WERI-Rb-1 (cell line): ENCODE data around the gene TGM3.

Source experiments
- DNase-seq: peaks from one replicate; pipeline ENCODE4 v3.0.0-alpha.2; 2020
- H3K27ac ChIP-seq: fragments of 250-450 bp; sonication (Bioruptor Pico); 2 replicates; pipeline ENCODE4 v1.5.1; 2020; ENCODE audit warnings: mild to moderate bottlenecking, moderate library complexity
- H3K27me3 ChIP-seq: fragments of 250-450 bp; sonication (Bioruptor Pico); 2 replicates; pipeline ENCODE4 v1.5.1; 2021; ENCODE audit warnings: mild to moderate bottlenecking, low read depth, moderate library complexity; ENCODE audit not compliant: insufficient read depth, severe bottlenecking
- H3K36me3 ChIP-seq: fragments of 250-450 bp; sonication (Bioruptor Pico); 2 replicates; pipeline ENCODE4 v1.5.1; 2020; ENCODE audit warnings: mild to moderate bottlenecking, moderate library complexity
- H3K4me3 ChIP-seq: 2 replicates; pipeline ENCODE4 v1.5.1; 2011; ENCODE audit warnings: low read depth, mild to moderate bottlenecking, control low read depth, low read length
- H3K9me3 ChIP-seq: fragments of 250-450 bp; sonication (Bioruptor Pico); 2 replicates; pipeline ENCODE4 v1.5.1; 2021; ENCODE audit warnings: mild to moderate bottlenecking, moderate library complexity; ENCODE audit not compliant: severe bottlenecking
- CTCF ChIP-seq: IDR thresholded peaks from 2 replicates; pipeline ENCODE4 v1.5.1; 2011; ENCODE audit warnings: low read depth, mild to moderate bottlenecking, control low read depth, inconsistent platforms, low read length

TGM3 gene

GRCh38 chr20:2323051-2323450 is 27.2 kb downstream of the TGM3 start:
- TF ChIP-seq CTCF = no peak
- no peaks in the 10 kb centered on the region for H3K27me3 ChIP-seq
- DNase-seq = no peak
- no peaks in the 10 kb centered on the region for H3K36me3 ChIP-seq
- peaks cover 3% of the 10 kb centered on the region for H3K9me3 ChIP-seq
- H3K4me3 ChIP-seq = no peak overlapping the region
- no peak overlapping the region for H3K27ac ChIP-seq

DNA sequence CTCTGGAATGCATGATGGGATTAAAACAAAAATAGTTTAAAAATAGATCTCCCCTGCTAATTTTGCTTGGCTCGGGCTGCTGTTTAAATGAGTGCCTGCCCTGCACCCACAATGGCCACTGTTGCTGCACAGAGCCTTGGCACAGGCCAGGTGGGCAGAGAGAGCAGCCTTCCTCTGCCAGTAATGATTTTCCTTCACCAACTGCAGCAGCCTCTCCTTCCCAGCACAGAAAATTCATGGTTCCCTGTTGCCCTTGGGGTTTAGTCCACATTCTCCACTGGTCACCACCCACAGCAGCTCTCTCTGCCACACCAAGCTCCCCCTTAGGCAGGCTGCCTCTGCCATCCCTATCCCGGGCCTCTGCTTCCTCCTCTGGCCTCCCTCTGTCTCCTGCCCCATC is 30.2 kb downstream of the TGM3 start:
- no peak for TF ChIP-seq CTCF
- Histone ChIP-seq H3K27me3 (no peaks in the 10 kb centered on the region), H3K27ac (no peak overlapping the region), H3K9me3 (peaks cover 3% of the 10 kb centered on the region), H3K36me3 (no peaks in the 10 kb centered on the region), H3K4me3 (no peak overlapping the region)
- no peak for DNase-seq

- H3K27me3 ChIP-seq = no peaks in the 10 kb centered on the region
- no peak for TF ChIP-seq CTCF
Observed at GRCh38 chr20:2327620-2328555, 32.1 kb downstream of the TGM3 start.

DNA sequence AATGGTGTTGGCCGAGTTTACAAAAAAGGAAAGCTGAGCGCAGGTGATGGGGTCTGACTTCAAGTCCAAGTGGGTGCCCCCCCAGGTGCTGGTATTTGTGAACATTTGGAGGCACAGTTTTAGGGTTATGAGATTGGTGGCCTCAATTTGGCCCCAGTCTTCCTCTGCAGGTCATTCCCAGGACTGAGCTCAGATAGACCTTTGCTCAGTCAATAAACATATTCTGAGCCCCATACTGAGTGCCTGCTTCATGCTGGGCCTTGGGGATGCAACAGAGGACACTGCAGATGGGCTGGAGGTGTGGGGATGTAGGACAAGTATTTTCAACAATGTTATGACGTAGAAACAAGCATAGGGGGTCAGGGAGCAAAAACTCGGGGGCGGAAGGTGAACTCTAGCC is 33.5 kb downstream of the TGM3 start:
- Histone ChIP-seq H3K4me3 (no peak overlapping the region), H3K36me3 (no peaks in the 10 kb centered on the region), H3K27ac (no peak overlapping the region), H3K27me3 (no peaks in the 10 kb centered on the region), H3K9me3 (peaks cover 3% of the 10 kb centered on the region)
- DNase-seq = no peak
- no peak for TF ChIP-seq CTCF

More at GRCh38 chr20:2327620-2328555, 32.1 kb downstream of the TGM3 start:
- H3K36me3 ChIP-seq = no peaks in the 10 kb centered on the region
- H3K4me3 ChIP-seq = no peak overlapping the region
- DNase-seq = no peak
- H3K9me3 ChIP-seq = peaks cover 3% of the 10 kb centered on the region
- no peak overlapping the region for H3K27ac ChIP-seq

GRCh38 chr20:2330090-2330695 is 34.4 kb downstream of the TGM3 start:
- no peaks in the 10 kb centered on the region for H3K27me3 ChIP-seq
- TF ChIP-seq CTCF = no peak
- no peak overlapping the region for H3K4me3 ChIP-seq
- no peak for DNase-seq
- H3K36me3 ChIP-seq = no peaks in the 10 kb centered on the region
- no peak overlapping the region for H3K27ac ChIP-seq
- H3K9me3 ChIP-seq = peaks cover 3% of the 10 kb centered on the region
